Progenitor cell of endocrine pancreas (in vitro differentiated cells): ENCODE data around the gene KRT3. TPM values are rescaled to one million over a fixed set of nuclear protein-coding genes. Genes with fewer than 3 reads are reported as not detected.

Experiments
- DNase-seq: peaks from one replicate; pipeline ENCODE4 v3.0.0; 2021; ENCODE audit warnings: low spot score; ENCODE audit not compliant: unreplicated experiment
- H3K27ac Mint-ChIP-seq: 2 replicates; pipeline ENCODE4 v1.8.0; 2021; ENCODE audit warnings: mild to moderate bottlenecking, moderate library complexity, mixed read lengths
- H3K27me3 Mint-ChIP-seq: 2 replicates; pipeline ENCODE4 v1.8.0; 2021; ENCODE audit warnings: mixed read lengths
- H3K36me3 Mint-ChIP-seq: 2 replicates; pipeline ENCODE4 v1.8.0; 2022; ENCODE audit warnings: mixed read lengths; ENCODE audit not compliant: insufficient read depth
- H3K4me1 Mint-ChIP-seq: 2 replicates; pipeline ENCODE4 v1.8.0; 2021; ENCODE audit warnings: low read depth, mixed read lengths
- H3K4me3 Mint-ChIP-seq: 2 replicates; pipeline ENCODE4 v1.8.0; 2021; ENCODE audit warnings: low read depth, mild to moderate bottlenecking, moderate library complexity, mixed read lengths
- H3K9me3 Mint-ChIP-seq: 2 replicates; pipeline ENCODE4 v1.8.0; 2021; ENCODE audit warnings: low read depth, mixed read lengths
- total RNA-seq: library from RNA; stranded (reverse); gene quantifications from 2 replicates; pipeline ENCODE4 v1.2.1, GENCODE V29; 2021
- TF ChIP-seq, protein P1 (sequence below): fragments of 200-600 bp; sonication (generic); IDR thresholded peaks from one replicate; pipeline ENCODE4 v1.5.0; 2021; ENCODE audit warnings: antibody characterized with exemption, mild to moderate bottlenecking; ENCODE audit not compliant: unreplicated experiment

KRT3 gene
- total RNA-seq, 1 donor from 2014 or later: not detected

DNA sequence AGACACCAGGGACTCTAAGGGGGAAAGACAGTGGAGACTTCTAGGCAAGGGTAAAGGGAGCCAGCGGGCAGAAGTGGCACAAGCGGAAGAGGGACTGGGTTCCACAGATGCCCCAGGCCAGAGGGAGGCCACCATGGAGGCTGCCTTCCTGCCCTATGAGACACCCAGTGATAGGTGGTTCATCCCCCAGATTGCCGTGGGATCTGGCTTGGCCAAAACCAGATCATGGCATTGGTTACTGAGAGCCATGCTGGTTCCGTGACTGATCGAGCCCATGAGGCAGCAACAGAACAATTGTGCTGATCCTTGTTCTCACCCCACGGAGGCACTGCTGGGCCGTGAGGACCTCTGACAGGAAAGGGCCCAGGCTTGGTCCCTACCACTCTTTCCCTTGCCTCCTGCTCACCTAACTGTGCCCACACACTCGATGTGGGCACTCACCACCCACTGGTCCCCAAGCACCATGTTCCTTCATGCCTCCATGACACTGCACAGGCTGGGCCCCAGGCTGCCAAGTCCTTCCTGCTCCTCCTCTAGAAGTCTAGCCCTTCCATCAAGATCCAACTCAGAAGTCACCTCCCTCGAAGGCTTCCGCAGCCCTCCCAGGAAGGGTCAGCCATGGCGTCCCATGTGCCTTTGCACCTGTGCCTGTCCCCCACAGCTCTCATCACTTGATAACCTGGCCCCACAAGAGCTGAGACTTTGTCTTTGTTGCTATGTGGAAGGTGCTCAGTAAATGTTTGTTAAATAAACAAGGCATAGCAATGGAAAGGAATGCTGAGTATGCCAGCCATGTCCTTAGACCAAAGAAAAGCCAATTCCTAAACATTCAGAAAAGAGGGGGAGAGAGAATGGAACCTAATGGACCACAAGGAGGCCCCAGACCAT is 30.9 kb upstream of the KRT3 start:
- Mint-ChIP-seq H3K27ac (peak overlapping the region; percentile 48), H3K36me3 (no peaks in the 10 kb centered on the region), H3K4me1 (peaks cover 7% of the 10 kb centered on the region), H3K4me3 (no peak overlapping the region), H3K27me3 (peaks cover 18% of the 10 kb centered on the region), H3K9me3 (peaks cover 3% of the 10 kb centered on the region)
- TF ChIP-seq, protein P1, sequence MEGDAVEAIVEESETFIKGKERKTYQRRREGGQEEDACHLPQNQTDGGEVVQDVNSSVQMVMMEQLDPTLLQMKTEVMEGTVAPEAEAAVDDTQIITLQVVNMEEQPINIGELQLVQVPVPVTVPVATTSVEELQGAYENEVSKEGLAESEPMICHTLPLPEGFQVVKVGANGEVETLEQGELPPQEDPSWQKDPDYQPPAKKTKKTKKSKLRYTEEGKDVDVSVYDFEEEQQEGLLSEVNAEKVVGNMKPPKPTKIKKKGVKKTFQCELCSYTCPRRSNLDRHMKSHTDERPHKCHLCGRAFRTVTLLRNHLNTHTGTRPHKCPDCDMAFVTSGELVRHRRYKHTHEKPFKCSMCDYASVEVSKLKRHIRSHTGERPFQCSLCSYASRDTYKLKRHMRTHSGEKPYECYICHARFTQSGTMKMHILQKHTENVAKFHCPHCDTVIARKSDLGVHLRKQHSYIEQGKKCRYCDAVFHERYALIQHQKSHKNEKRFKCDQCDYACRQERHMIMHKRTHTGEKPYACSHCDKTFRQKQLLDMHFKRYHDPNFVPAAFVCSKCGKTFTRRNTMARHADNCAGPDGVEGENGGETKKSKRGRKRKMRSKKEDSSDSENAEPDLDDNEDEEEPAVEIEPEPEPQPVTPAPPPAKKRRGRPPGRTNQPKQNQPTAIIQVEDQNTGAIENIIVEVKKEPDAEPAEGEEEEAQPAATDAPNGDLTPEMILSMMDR: no peak
- DNase-seq: no peak

DNA sequence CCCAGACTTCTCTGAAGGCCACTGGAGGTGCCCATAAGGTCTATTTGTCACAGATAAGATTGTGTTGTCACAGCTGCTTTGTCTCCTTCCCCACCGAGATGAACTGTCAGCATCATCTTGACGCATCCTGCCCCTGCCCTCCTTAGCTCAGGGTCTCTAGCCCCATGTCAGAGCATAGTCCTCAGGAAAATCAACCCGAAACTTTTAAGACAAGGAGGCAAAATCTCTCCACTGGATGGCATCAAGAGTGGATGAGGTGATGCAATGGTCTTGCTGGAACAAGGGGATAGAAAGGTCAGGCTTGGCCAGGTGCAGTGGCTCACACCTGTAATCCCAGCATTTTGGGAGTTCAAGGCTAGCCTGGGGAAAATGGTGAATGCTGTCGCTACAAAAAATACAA is 30.0 kb upstream of the KRT3 start:
- TF ChIP-seq, protein P1: no peak
- Mint-ChIP-seq H3K9me3 (peaks cover 3% of the 10 kb centered on the region), H3K36me3 (no peaks in the 10 kb centered on the region), H3K27ac (no peak overlapping the region), H3K4me1 (peaks cover 7% of the 10 kb centered on the region), H3K27me3 (peaks cover 18% of the 10 kb centered on the region), H3K4me3 (no peak overlapping the region)
- no peak for DNase-seq

DNA sequence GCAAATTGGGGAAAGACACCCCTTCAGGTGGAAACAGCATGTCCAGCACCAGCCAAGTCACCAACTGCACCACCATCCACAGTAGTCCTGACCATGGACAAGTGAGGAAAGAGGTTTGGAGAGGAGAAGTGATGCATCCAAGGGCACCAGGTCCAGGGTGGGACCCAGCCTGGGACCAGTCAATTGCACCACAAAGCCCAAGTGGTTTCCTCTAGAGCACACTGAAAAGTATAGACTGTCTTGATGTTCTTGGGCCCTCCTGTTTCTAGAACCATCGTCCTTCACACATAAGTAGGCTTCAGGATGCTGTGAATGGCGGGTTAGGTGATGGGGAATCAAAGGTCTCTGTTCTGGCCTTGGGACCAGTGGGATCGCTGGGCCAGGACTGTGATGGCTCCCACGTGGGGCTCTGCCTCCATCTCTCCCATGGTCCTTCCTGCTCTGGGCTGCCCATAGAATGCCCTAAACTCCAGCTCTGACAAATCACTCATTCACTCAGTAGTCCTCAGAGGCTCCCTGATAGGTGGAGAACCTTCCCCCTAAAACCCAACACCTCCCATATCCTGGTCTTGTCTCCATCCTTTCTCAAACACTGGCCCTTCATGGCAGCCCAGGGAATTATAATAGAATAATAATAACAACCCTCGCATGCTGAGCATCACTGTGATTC is 29.0 kb upstream of the KRT3 start:
- H3K4me1 Mint-ChIP-seq: peaks cover 7% of the 10 kb centered on the region
- no peaks in the 10 kb centered on the region for H3K36me3 Mint-ChIP-seq
- H3K27me3 Mint-ChIP-seq: peaks cover 21% of the 10 kb centered on the region

DNA sequence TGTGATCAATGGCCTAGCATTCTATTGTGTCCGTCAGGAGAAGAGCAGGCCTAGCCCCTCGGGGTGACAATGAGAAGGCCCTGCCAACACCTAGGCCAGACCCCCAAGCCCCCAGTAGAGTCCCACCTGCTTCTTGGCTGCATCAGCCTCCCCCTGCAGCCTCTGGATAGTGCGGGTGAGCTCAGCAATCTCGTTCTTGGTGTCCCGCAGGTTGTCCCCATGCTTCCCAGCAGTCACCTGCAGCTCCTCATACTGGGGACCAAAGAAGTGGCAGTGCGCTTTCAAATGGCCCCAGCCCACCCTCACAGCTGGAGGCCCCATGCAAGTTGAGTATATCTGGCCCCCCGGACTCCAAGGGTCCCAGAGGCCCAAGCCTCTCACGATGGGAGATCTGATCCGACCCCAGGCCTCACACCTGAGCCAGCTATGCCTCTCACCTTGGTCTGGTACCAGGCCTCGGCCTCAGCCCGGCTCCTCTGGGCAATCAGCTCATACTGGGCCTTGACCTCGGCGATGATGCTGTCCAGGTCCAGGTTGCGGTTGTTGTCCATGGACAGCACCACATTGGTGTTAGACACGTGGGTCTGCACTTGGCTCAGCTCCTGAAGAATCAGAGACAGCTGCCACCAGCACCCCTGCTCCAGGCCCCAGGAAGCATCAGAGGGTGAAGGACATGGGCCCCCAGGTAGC is 28.0 kb upstream of the KRT3 start:
- Mint-ChIP-seq H3K27me3 (peaks cover 21% of the 10 kb centered on the region), H3K4me3 (no peak overlapping the region), H3K27ac (no peak overlapping the region), H3K36me3 (no peaks in the 10 kb centered on the region), H3K4me1 (peaks cover 7% of the 10 kb centered on the region), H3K9me3 (peaks cover 3% of the 10 kb centered on the region)
- DNase-seq: no peak
- TF ChIP-seq, protein P1: no peak

More for the DNA sequence above, 29.0 kb upstream of the KRT3 start:
- DNase-seq: no peak
- H3K9me3 Mint-ChIP-seq: peaks cover 3% of the 10 kb centered on the region
- no peak overlapping the region for H3K4me3 Mint-ChIP-seq
- H3K27ac Mint-ChIP-seq: no peak overlapping the region
- TF ChIP-seq, protein P1: no peak
